Gastrocnemius medialis (tissue), 4 donors: ENCODE data around the gene TEX12.

ENCODE experiments used
- POLR2A ChIP-seq, 2 donors: fragments of 450-650 bp; IDR thresholded peaks; one replicate each; pipeline ENCODE4 v1.6.1; 2017; ENCODE audit warnings: antibody characterized with exemption in 2 of 2, mild to moderate bottlenecking in 2 of 2, moderate library complexity in 2 of 2
- TF ChIP-seq, protein P1 (sequence below), 5 experiments: fragments of 450-650 bp in 3 of 5; fragments of 200-600 bp in 2 of 5; sonication (generic) in 2 of 5; IDR thresholded peaks in 4 of 5; conservative IDR thresholded peaks in 1 of 5; 1 replicate in 4 of 5; 2 replicates in 1 of 5; pipeline ENCODE4 v1.5.1; 2016 to 2019; ENCODE audit warnings: antibody characterized with exemption in 5 of 5, mild to moderate bottlenecking in 3 of 5, moderate library complexity in 3 of 5

DNA sequence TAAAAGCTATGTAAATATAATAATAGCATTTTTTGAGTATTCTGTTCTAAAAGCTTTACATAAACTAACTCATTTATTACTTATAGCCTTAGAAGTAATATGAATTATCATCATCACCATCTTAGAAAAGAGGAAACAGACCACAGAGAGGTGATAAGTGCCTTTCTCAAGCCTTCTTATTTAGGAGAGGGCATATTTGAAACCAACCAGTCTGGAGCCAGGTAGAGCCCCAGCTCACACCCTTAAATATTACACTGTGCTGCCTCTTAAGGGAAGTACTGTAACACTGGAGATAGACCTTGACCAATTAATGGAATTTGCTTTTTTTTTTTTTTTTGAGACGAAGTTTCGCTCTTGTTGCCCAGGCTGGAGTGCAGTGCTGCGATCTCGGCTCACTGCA lies 10.4 kb downstream of the TEX12 start:
- no peak for TF ChIP-seq POLR2A (IDR thresholded peaks at IDR 0.05)
- TF ChIP-seq, protein P1, sequence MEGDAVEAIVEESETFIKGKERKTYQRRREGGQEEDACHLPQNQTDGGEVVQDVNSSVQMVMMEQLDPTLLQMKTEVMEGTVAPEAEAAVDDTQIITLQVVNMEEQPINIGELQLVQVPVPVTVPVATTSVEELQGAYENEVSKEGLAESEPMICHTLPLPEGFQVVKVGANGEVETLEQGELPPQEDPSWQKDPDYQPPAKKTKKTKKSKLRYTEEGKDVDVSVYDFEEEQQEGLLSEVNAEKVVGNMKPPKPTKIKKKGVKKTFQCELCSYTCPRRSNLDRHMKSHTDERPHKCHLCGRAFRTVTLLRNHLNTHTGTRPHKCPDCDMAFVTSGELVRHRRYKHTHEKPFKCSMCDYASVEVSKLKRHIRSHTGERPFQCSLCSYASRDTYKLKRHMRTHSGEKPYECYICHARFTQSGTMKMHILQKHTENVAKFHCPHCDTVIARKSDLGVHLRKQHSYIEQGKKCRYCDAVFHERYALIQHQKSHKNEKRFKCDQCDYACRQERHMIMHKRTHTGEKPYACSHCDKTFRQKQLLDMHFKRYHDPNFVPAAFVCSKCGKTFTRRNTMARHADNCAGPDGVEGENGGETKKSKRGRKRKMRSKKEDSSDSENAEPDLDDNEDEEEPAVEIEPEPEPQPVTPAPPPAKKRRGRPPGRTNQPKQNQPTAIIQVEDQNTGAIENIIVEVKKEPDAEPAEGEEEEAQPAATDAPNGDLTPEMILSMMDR (IDR thresholded peaks at IDR 0.05 in 4 of 5, conservative IDR thresholded peaks at IDR 0.05 in 1 of 5) = no peak
